GM12878 (cell line): ENCODE data around the gene PRDM4.

ENCODE experiments used
- ATF3 ChIP-seq: IDR thresholded peaks from 2 replicates; pipeline ENCODE4 v1.6.1; 2011; ENCODE audit warnings: low read depth, mild to moderate bottlenecking, low read length, moderate library complexity, borderline replicate concordance; ENCODE audit errors: extremely low read depth
- ATF7 ChIP-seq: fragments of 450-650 bp; IDR thresholded peaks from 2 replicates; pipeline ENCODE4 v1.6.1; 2016; ENCODE audit warnings: low read depth, mild to moderate bottlenecking
- CREB1 ChIP-seq: IDR thresholded peaks from 2 replicates; pipeline ENCODE4 v1.6.1; 2012; ENCODE audit warnings: low read depth, mild to moderate bottlenecking, inconsistent platforms
- CTCF ChIP-seq, 3 experiments: IDR thresholded peaks in 2 of 3; conservative IDR thresholded peaks in 1 of 3; 2 replicates each; pipeline ENCODE4 v1.5.1; 2011; ENCODE audit warnings: low read depth in 3 of 3, low read length in 3 of 3, mild to moderate bottlenecking in 3 of 3, control low read depth in 2 of 3, moderate library complexity in 2 of 3, inconsistent platforms in 1 of 3, mixed read lengths in 1 of 3; ENCODE audit not compliant: control insufficient read depth in 2 of 3, insufficient read depth in 1 of 3; ENCODE audit errors: extremely low read depth in 1 of 3
- MTA2 ChIP-seq: fragments of 450-650 bp; IDR thresholded peaks from 2 replicates; pipeline ENCODE4 v1.6.1; 2016; ENCODE audit warnings: low read depth, mild to moderate bottlenecking, moderate library complexity
- MXI1 ChIP-seq: fragments of 150-350 bp; IDR thresholded peaks from 2 replicates; pipeline ENCODE4 v1.6.1; 2011; ENCODE audit warnings: low read depth, mild to moderate bottlenecking, inconsistent platforms, low read length, improper control_type of control experiment
- POLR2AphosphoS5 ChIP-seq: IDR thresholded peaks from 2 replicates; pipeline ENCODE4 v1.6.1; 2011; ENCODE audit warnings: mild to moderate bottlenecking, low read length, inconsistent platforms
- SKIL ChIP-seq: fragments of 450-650 bp; IDR thresholded peaks from 2 replicates; pipeline ENCODE4 v1.6.1; 2017; ENCODE audit warnings: mild to moderate bottlenecking, low read depth, inconsistent platforms; ENCODE audit not compliant: poor library complexity, severe bottlenecking
- SP1 ChIP-seq: IDR thresholded peaks from one replicate; pipeline ENCODE4 v1.6.1; 2011; ENCODE audit warnings: low read depth, low read length
- ZBTB33 ChIP-seq: fragments of 450-650 bp; IDR thresholded peaks from 2 replicates; pipeline ENCODE4 v1.6.1; 2017; ENCODE audit warnings: mild to moderate bottlenecking
- ZNF207 ChIP-seq: fragments of 450-650 bp; IDR thresholded peaks from 2 replicates; pipeline ENCODE4 v1.6.1; 2014; ENCODE audit warnings: antibody characterized with exemption, mild to moderate bottlenecking, borderline replicate concordance

GRCh38 chr12:107801150-107801549, 40.2 kb upstream of the PRDM4 start:
- TF ChIP-seq ATF3 (no peak), SKIL (no peak), ZBTB33 (no peak), MTA2 (no peak), ATF7 (no peak), ZNF207 (no peak), POLR2AphosphoS5 (no peak), CTCF (IDR thresholded peaks at IDR 0.05 in 2 of 3, conservative IDR thresholded peaks at IDR 0.05 in 1 of 3; ENCODE audit: control insufficient read depth in 2 of 3, extremely low read depth in 1 of 3, insufficient read depth in 1 of 3, low read depth in 3 of 3, low read length in 3 of 3) (no peak), CREB1 (no peak), SP1 (no peak), MXI1 (no peak)
